ENCODE results near the gene KCNN3. TPM values are rescaled to one million over a fixed set of nuclear protein-coding genes. Genes with fewer than 3 reads are reported as not detected.
A peak's percentile ranks its signal among the peaks of the same experiment; 100 is the strongest.

The KCNN3 gene
- total and polyA plus RNA-seq, 7 donors: 0.23 to 27.7 (median 9.4) TPM

- intact Hi-C loops (cut with DNase I): loop anchor here (5.0 kb wide), 1 partner anchor 91 kb away; no protein-coding TSS in a partner anchor
- Histone ChIP-seq H3K4me1 (peaks cover 0 to 57% (median 20%) of the 10 kb centered on the region in 4 donors), H3K27me3 (peaks cover 0 to 18% (median 0%) of the 10 kb centered on the region in 3 donors), H3K36me3 (no peaks in the 10 kb centered on the region), H3K9me3 (no peaks in the 10 kb centered on the region), H3K4me3 (no peak overlapping the region), H3K27ac (peak overlapping the region in 2 of 4 donors; percentile 63 to 69)
- WGBS, 2 donors: 64 to 83% methylated on average over 6 of the region's 6 CpGs
- no peak for DNase-seq
- no peak for TF ChIP-seq EP300 (IDR thresholded peaks at IDR 0.05)
Measured at GRCh38 chr1:154746622-154747299, 123.3 kb downstream of the KCNN3 start.

DNA sequence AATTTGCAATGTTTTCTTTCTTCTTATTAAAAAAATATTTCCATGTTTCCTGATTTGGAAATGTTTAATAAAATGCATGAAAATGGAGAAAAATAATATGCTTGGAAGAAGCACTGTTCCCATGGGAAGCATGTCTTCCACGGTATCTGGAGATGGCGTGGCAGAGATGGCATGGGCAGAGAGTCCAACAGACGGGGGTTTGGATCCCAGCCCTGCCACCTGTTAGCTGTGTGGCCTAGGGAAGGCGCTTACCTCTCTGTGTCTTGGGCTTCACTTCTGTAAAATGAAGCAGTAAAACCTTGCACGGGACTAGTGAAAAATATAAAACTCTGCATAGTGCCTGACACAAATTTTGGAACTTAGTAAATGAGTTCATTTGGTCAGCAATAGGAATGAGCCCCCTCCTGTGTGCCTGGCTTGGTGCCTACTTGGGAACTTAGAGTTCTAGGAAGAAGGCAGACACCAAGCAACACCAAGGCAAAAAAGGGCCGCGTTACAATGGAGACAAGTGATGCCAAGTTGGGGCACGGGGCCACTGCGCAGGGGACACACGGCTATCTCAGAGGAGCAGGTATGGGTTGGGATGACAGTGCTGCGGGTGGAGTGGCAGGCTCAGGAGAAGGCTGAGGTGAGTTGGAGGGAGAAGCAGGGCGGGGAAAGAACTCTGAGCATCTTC is 124.2 kb downstream of the KCNN3 start:
- H3K4me3 ChIP-seq: no peak overlapping the region
- no peak for DNase-seq
- peaks cover 0 to 18% (median 0%) of the 10 kb centered on the region in 3 donors for H3K27me3 ChIP-seq
- WGBS, 2 donors: 82 to 87% methylated on average over 12 of the region's 12 CpGs
- H3K9me3 ChIP-seq: no peaks in the 10 kb centered on the region
- peak overlapping the region in 3 of 4 donors; percentile 1 to 63 (median 15) for H3K27ac ChIP-seq
- TF ChIP-seq POLR2A (IDR thresholded peaks at IDR 0.05): no peak
- no peak for TF ChIP-seq EP300 (IDR thresholded peaks at IDR 0.05)
- TF ChIP-seq, protein P1, sequence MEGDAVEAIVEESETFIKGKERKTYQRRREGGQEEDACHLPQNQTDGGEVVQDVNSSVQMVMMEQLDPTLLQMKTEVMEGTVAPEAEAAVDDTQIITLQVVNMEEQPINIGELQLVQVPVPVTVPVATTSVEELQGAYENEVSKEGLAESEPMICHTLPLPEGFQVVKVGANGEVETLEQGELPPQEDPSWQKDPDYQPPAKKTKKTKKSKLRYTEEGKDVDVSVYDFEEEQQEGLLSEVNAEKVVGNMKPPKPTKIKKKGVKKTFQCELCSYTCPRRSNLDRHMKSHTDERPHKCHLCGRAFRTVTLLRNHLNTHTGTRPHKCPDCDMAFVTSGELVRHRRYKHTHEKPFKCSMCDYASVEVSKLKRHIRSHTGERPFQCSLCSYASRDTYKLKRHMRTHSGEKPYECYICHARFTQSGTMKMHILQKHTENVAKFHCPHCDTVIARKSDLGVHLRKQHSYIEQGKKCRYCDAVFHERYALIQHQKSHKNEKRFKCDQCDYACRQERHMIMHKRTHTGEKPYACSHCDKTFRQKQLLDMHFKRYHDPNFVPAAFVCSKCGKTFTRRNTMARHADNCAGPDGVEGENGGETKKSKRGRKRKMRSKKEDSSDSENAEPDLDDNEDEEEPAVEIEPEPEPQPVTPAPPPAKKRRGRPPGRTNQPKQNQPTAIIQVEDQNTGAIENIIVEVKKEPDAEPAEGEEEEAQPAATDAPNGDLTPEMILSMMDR (IDR thresholded peaks at IDR 0.05): no peak
- no peak for TF ChIP-seq POLR2AphosphoS5 (IDR thresholded peaks at IDR 0.05)
- intact Hi-C loops (cut with DNase I): loop anchor here (5.0 kb wide), 1 partner anchor 91 kb away; no protein-coding TSS in a partner anchor
- peaks cover 0 to 50% (median 14%) of the 10 kb centered on the region in 4 donors for H3K4me1 ChIP-seq
- no peaks in the 10 kb centered on the region for H3K36me3 ChIP-seq

- Histone ChIP-seq H3K36me3 (no peaks in the 10 kb centered on the region), H3K4me3 (no peak overlapping the region), H3K9me3 (no peaks in the 10 kb centered on the region), H3K4me1 (peaks cover 0 to 46% (median 14%) of the 10 kb centered on the region in 4 donors), H3K27ac (peak overlapping the region in 1 of 4 donors; percentile 36), H3K27me3 (peaks cover 0 to 18% (median 0%) of the 10 kb centered on the region in 3 donors)
- WGBS, 2 donors: 42 to 65% methylated on average over 5 of the region's 5 CpGs
- DNase-seq: peak; percentile 93
- TF ChIP-seq POLR2AphosphoS5 (IDR thresholded peaks at IDR 0.05) (peak; percentile 78 to 90 (median 84)), EP300 (IDR thresholded peaks at IDR 0.05) (no peak)
- intact Hi-C loops (cut with DNase I): loop anchor here (5.0 kb wide), 1 partner anchor 92 kb away; no protein-coding TSS in a partner anchor
Measured at GRCh38 chr1:154745286-154745731, 124.8 kb downstream of the KCNN3 start.

- H3K9me3 ChIP-seq: no peaks in the 10 kb centered on the region
- no peaks in the 10 kb centered on the region for H3K36me3 ChIP-seq
- peak overlapping the region in 1 of 4 donors; percentile 36 for H3K27ac ChIP-seq
- intact Hi-C loops (cut with DNase I): loop anchor here (5.0 kb wide), 1 partner anchor 93 kb away; no protein-coding TSS in a partner anchor
- no peak for DNase-seq
- H3K27me3 ChIP-seq: peaks cover 0 to 18% (median 0%) of the 10 kb centered on the region in 3 donors
- WGBS, 2 donors: 76 to 90% methylated on average over 9 of the region's 9 CpGs
- TF ChIP-seq POLR2A (IDR thresholded peaks at IDR 0.05) (no peak), EP300 (IDR thresholded peaks at IDR 0.05) (no peak), POLR2AphosphoS5 (IDR thresholded peaks at IDR 0.05) (no peak)
- TF ChIP-seq, protein P1 (IDR thresholded peaks at IDR 0.05): no peak
- H3K4me3 ChIP-seq: no peak overlapping the region
- H3K4me1 ChIP-seq: peaks cover 0 to 46% (median 14%) of the 10 kb centered on the region in 4 donors
Measured at GRCh38 chr1:154744352-154745035, 125.6 kb downstream of the KCNN3 start.

DNA sequence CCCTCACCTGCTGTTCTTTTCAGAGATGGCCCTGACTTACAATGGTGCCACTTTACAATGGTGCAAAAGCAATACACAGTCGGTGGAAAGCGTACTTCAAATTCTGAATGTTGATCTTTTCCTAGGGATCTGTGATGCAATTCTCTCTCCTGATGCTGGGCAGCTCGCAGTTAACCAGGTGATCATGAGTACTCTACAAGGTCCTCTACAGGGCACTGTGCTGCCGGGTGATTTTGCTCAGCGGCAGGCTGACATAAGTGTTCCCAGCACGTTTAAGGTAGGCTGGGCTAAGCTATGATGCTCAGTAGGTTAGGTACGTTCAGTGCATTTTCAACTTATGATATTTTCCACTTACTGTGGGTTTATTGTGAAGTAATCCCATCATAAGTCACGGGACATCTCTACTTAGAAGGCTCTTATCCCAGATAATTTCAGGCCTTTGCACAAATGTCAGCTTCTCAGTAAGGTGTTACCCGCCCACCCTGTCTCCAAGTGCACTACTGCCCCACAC is 126.5 kb downstream of the KCNN3 start:
- Histone ChIP-seq H3K36me3 (no peaks in the 10 kb centered on the region), H3K27ac (peak overlapping the region in 2 of 4 donors; percentile 2 to 36), H3K27me3 (peaks cover 0 to 18% (median 0%) of the 10 kb centered on the region in 3 donors), H3K4me1 (peaks cover 0 to 39% (median 14%) of the 10 kb centered on the region in 4 donors), H3K9me3 (no peaks in the 10 kb centered on the region), H3K4me3 (no peak overlapping the region)
- 80 to 85% methylated on average over 9 of the region's 9 CpGs for WGBS, 2 donors
- DNase-seq: no peak
- intact Hi-C loops (cut with DNase I): no loop called here
- TF ChIP-seq POLR2AphosphoS5 (IDR thresholded peaks at IDR 0.05): no peak
- TF ChIP-seq, protein P1 (IDR thresholded peaks at IDR 0.05): no peak
- TF ChIP-seq POLR2A (IDR thresholded peaks at IDR 0.05): no peak
- TF ChIP-seq EP300 (IDR thresholded peaks at IDR 0.05): no peak
